Fibroblast of pulmonary artery (primary cell): Measurements from ENCODE around the gene ICA1.

Source experiments
- DNase-seq: peaks from one replicate; pipeline ENCODE4 v3.0.0-alpha.2; 2010; ENCODE audit warnings: low read depth
- H3K4me3 ChIP-seq: replicated peaks from 2 replicates; pipeline ENCODE4 v1.5.1; 2011; ENCODE audit warnings: low read depth, mild to moderate bottlenecking, control low read depth, low read length, moderate library complexity
- TF ChIP-seq, protein P1 (sequence below): IDR thresholded peaks from 2 replicates; pipeline ENCODE4 v1.5.1; 2011; ENCODE audit warnings: mild to moderate bottlenecking, control low read depth, low read length, inconsistent platforms; ENCODE audit errors: missing control alignments

ICA1 gene

DNA sequence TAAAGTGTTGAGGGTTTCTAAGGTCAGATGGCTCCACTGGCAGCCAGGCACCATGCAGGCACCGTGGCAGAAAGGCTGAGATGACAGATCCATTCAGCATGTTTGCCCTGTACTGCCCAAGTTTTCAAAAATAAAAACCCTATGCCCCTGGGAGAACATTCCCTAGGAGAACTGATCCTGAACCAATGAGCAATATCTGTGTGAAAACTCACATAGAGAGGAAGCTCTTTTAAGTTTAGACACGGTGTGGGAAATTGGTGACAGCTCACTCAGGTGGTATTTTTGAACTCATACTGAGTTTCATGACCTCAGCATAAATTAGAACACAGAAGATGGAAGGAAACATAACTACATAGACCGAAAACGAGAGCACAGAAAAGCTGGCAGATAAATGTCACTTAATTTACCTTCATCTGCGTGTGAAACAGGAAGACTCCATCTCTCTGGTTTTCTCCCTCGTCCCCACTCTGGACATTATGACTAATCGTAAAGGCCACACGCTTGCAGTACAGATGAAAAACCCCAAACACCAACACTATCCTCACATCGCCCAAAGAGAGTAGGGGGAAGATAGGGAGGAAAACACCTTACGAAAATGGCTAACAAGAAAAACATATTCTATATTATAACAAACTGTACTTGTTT lies 127.8 kb downstream of the ICA1 start:
- TF ChIP-seq, protein P1, sequence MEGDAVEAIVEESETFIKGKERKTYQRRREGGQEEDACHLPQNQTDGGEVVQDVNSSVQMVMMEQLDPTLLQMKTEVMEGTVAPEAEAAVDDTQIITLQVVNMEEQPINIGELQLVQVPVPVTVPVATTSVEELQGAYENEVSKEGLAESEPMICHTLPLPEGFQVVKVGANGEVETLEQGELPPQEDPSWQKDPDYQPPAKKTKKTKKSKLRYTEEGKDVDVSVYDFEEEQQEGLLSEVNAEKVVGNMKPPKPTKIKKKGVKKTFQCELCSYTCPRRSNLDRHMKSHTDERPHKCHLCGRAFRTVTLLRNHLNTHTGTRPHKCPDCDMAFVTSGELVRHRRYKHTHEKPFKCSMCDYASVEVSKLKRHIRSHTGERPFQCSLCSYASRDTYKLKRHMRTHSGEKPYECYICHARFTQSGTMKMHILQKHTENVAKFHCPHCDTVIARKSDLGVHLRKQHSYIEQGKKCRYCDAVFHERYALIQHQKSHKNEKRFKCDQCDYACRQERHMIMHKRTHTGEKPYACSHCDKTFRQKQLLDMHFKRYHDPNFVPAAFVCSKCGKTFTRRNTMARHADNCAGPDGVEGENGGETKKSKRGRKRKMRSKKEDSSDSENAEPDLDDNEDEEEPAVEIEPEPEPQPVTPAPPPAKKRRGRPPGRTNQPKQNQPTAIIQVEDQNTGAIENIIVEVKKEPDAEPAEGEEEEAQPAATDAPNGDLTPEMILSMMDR: no peak

DNA sequence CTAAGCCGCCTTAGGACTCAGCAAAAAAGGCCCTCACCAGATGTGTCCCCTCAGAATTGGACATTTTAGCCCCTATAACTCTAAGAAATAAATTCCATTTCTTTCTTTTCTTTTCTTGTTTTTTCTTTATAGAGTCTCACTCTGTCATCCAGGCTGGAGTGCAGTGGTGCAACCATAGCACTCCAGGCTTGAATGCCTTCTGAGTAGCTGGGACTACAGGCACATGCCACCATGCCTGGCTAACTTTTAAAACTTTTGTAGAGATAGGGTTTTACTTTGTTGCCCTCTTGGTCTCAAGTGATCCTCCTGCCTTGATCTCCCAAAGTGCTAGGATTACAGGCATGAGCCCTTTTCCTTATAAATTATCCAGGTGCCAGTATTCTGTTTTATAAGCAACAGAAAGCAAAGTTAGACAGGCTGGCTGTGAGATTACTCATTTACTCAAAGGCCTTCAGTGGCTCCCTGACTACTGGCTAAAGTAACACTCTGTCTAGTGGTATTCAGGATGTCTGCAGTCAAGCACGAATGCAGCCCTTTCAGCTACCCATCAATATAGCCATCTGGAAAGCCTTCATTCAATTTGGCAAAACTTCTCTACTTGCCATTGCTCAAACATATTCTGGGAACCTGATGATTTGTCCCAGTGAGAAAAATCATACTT lies 128.6 kb downstream of the ICA1 start:
- no peak for DNase-seq
- no peak overlapping the region for H3K4me3 ChIP-seq
- TF ChIP-seq, protein P1: no peak

More for the DNA sequence above, 127.8 kb downstream of the ICA1 start:
- H3K4me3 ChIP-seq: no peak overlapping the region
- no peak for DNase-seq

DNA sequence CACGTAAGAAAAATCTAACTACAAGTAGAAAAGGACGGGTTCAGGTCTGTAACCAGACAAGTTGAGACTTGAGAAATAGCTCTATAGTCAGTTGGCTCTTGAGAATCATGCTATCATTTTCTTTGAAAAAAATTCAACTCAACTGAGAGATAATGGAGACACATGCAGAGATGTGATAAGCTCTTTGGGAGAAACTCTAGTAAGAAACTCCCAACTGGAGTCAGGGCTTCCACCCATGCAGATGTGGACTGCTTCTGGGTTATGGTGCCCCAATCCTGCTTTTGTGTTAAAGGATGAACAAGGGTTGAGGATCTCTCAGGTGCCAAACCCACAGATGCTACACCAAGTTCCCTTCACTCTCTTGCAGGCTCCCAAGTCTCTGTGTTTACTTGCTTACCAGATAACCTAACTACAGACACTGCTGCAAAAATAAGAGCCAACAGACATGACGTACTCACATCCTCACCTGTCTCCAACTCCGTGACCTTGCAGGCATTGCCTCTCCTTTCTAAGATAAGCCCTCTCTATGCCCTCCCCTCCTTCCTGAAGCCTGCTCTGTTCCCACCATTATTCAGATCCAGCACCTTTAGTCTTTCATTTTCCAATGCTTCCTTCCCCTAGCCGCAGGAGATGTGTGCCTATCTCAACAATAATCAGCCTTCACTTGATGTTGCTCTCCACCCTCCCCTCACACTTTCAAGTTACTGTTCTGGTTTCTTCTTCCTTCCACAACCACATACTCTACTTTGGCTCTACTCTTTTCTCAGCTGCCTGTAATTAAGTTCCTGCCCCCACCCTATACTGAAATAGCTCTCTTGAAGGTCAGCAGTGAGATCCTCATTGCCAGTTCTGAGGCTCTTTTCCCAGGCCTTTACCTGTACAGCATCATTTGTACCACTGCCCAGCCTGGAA lies 130.0 kb downstream of the ICA1 start:
- H3K4me3 ChIP-seq: no peak overlapping the region
- DNase-seq: no peak
- TF ChIP-seq, protein P1: no peak

DNA sequence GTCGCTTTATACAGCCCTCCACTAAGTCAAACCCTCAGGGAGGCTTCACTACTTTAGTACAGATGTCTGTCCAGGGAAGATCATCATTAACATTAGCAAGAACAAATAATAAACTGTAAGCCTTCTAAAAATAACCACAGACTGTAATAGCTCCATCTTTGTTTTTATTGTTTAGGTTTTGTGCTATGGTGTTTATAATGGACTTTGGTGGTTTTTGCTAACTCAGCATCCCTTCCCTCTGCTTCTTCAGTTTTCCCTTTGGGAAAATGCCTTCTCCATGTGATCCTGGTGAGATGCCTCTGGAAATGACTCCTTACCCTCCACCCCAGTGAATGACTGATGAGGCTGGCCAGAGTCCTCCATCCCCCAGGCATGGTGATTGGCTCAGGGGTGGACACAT lies 131.3 kb downstream of the ICA1 start:
- TF ChIP-seq, protein P1: no peak
- H3K4me3 ChIP-seq: no peak overlapping the region

DNA sequence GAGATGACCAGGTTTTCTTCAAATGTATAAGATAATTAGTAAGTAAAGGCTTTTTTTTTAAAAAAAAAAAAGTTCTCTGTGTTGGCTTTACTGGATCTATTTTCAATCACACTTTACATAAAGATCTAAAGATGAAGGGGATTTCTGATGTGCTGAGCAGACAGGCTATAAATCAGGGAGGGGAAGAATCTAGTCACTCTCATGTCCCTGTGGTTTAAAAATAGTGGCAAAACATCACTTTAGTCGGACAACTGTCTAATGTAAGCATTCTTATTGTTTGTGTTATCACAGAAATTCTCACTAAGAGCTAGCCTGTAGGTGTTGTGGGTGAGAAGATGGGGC lies 132.7 kb downstream of the ICA1 start:
- DNase-seq: no peak
- TF ChIP-seq, protein P1: no peak
- no peak overlapping the region for H3K4me3 ChIP-seq

More for the DNA sequence above, 131.3 kb downstream of the ICA1 start:
- no peak for DNase-seq

DNA sequence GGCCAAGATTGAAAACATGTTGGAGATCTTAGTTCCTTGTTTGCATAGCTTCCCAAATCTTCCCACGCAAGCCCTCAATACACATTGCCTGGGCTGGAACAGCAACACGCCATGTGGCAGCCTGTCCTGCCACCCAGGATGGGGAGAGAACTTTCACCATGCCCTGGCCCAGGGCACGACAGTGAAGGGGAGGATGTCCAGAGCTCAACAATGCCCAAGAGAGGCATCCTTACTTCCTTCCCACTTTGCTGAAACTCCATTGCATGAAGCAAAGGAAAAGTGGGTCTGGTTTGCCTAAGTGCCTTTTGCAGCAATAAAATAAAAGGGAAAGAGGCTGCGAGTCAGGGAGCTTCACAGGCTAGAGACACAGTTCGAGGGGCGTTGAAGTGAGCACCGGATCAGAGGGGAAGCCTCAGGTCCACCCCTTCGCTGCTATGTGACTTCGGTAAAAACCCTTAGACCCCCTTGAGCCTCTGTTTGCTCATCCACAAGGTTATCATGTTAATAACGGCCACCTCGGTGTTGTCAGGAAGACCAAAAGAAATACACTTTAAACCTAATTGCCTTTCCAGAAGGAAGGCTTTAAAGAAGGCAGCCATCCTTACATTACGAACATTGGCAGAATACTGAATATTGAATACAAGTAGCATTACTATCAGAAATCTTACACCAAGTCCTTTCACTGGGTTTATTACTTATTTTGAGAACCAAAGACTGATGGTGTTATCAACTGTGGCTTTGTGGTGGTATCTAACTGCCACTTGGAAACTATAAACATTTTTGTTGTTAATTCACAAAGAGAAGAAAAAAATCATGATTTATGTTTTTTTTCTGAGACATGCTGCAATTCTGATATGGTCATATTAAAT lies 133.3 kb downstream of the ICA1 start:
- H3K4me3 ChIP-seq: no peak overlapping the region

More for the DNA sequence above, 133.3 kb downstream of the ICA1 start:
- DNase-seq: no peak
- TF ChIP-seq, protein P1: no peak
